CD14-positive monocyte (primary cell): ENCODE measurements around the gene TBCK. TPM values are rescaled to one million over a fixed set of nuclear protein-coding genes. Genes with fewer than 3 reads are reported as not detected.
A peak's percentile ranks its signal among the peaks of the same experiment; 100 is the strongest.

ENCODE experiments used
- DNase-seq, 3 donors: peaks; one replicate each; pipeline ENCODE4 v3.0.0-alpha.2; 2011 to 2022
- H2AFZ ChIP-seq: 2 replicates; pipeline ENCODE4 v1.6.0; 2012; ENCODE audit warnings: mild to moderate bottlenecking, low read depth, low read length, inconsistent platforms; ENCODE audit not compliant: insufficient read depth, poor library complexity, severe bottlenecking
- H3K27ac ChIP-seq, 2 donors: 1 replicate in 1 of 2; 2 replicates in 1 of 2; pipeline ENCODE4 v1.5.1; 2012 to 2013; ENCODE audit warnings: low read length in 2 of 2, control low read depth in 1 of 2, inconsistent platforms in 1 of 2, low read depth in 1 of 2, mild to moderate bottlenecking in 1 of 2
- H3K27me3 ChIP-seq, 2 donors: one replicate each; pipeline versions ENCODE4 v1.6.0 to v1.6.1; 2011 to 2013; ENCODE audit warnings: low read length in 2 of 2; ENCODE audit not compliant: control insufficient read depth in 2 of 2, insufficient read depth in 2 of 2
- H3K36me3 ChIP-seq, 2 donors: replicated peaks in 1 of 2; 1 replicate in 1 of 2; 2 replicates in 1 of 2; pipeline versions ENCODE4 v1.5.1 to v1.6.1; 2012 to 2013; ENCODE audit warnings: low read length in 2 of 2, control low read depth in 1 of 2, inconsistent platforms in 1 of 2, mild to moderate bottlenecking in 1 of 2; ENCODE audit not compliant: insufficient read depth in 2 of 2, control insufficient read depth in 1 of 2
- H3K4me1 ChIP-seq, 2 donors: 1 replicate in 1 of 2; 2 replicates in 1 of 2; pipeline versions ENCODE4 v1.5.1 to v1.6.1; 2012 to 2013; ENCODE audit warnings: low read length in 2 of 2, control low read depth in 1 of 2, inconsistent platforms in 1 of 2, mild to moderate bottlenecking in 1 of 2, moderate library complexity in 1 of 2; ENCODE audit not compliant: insufficient read depth in 2 of 2, control insufficient read depth in 1 of 2
- H3K4me2 ChIP-seq: replicated peaks from 2 replicates; pipeline ENCODE3; 2012; ENCODE audit warnings: low read length, moderate library complexity, mild to moderate bottlenecking; ENCODE audit not compliant: poor library complexity, severe bottlenecking; ENCODE audit errors: extremely low read depth
- H3K4me3 ChIP-seq, 3 experiments: fragments of 200-600 bp in 1 of 3; sonication (generic) in 1 of 3; replicated peaks in 1 of 3; 1 replicate in 2 of 3; 2 replicates in 1 of 3; pipeline ENCODE4 v1.5.1; 2011 to 2013; ENCODE audit warnings: low read length in 3 of 3, mild to moderate bottlenecking in 3 of 3, control low read depth in 2 of 3, low read depth in 2 of 3, inconsistent platforms in 1 of 3, moderate library complexity in 1 of 3
- H3K79me2 ChIP-seq: 2 replicates; pipeline ENCODE4 v1.6.0; 2012; ENCODE audit warnings: mild to moderate bottlenecking, control low read depth, inconsistent platforms, low read length, moderate library complexity; ENCODE audit not compliant: insufficient read depth
- H3K9ac ChIP-seq: 2 replicates; pipeline ENCODE4 v1.6.0; 2017; ENCODE audit warnings: low read length, mild to moderate bottlenecking; ENCODE audit not compliant: insufficient read depth, poor library complexity, severe bottlenecking
- H3K9me3 ChIP-seq, 2 donors: replicated peaks in 1 of 2; 1 replicate in 1 of 2; 2 replicates in 1 of 2; pipeline versions ENCODE4 v1.5.1 to v1.6.1; 2012 to 2013; ENCODE audit warnings: low read length in 2 of 2, control low read depth in 1 of 2; ENCODE audit not compliant: control insufficient read depth in 1 of 2, insufficient read depth in 1 of 2
- H4K20me1 ChIP-seq: 2 replicates; pipeline ENCODE4 v1.6.0; 2012; ENCODE audit warnings: mild to moderate bottlenecking, low read length, control low read depth, moderate library complexity; ENCODE audit not compliant: insufficient read depth
- H3K27ac Mint-ChIP-seq, 7 donors: one replicate each; pipeline ENCODE4 v1.8.0; 2020; ENCODE audit warnings: mild to moderate bottlenecking in 7 of 7, mixed read lengths in 7 of 7, moderate library complexity in 6 of 7, inconsistent platforms in 2 of 7
- H3K27me3 Mint-ChIP-seq, 3 donors: one replicate each; pipeline ENCODE4 v1.8.0; 2021 to 2022; ENCODE audit warnings: low read depth in 3 of 3, mild to moderate bottlenecking in 3 of 3, mixed read lengths in 3 of 3, moderate library complexity in 3 of 3, inconsistent platforms in 1 of 3
- H3K36me3 Mint-ChIP-seq, 2 donors: one replicate each; pipeline ENCODE4 v1.8.0; 2020; ENCODE audit warnings: mixed read lengths in 2 of 2, inconsistent platforms in 1 of 2, mild to moderate bottlenecking in 1 of 2
- H3K4me1 Mint-ChIP-seq: one replicate; pipeline ENCODE4 v1.8.0; 2020; ENCODE audit warnings: mild to moderate bottlenecking, mixed read lengths
- H3K4me3 Mint-ChIP-seq, 2 donors: one replicate each; pipeline ENCODE4 v1.8.0; 2020; ENCODE audit warnings: mild to moderate bottlenecking in 2 of 2, mixed read lengths in 2 of 2, moderate library complexity in 1 of 2
- H3K9me3 Mint-ChIP-seq, 7 donors: one replicate each; pipeline ENCODE4 v1.8.0; 2020 to 2022; ENCODE audit warnings: mixed read lengths in 7 of 7, mild to moderate bottlenecking in 6 of 7, moderate library complexity in 6 of 7, inconsistent platforms in 2 of 7
- CTCF ChIP-seq: fragments of 200-600 bp; IDR thresholded peaks from one replicate; pipeline ENCODE4 v1.8.0; 2022; ENCODE audit warnings: antibody characterized with exemption, mild to moderate bottlenecking
- intact Hi-C, 2 donors: fragments of 100-400 bp; cut with micrococcal nuclease; formaldehyde crosslinking; loops; one replicate each; pipeline versions ENCODE4 v1.15.0 to v1.15.1; 2023
- polyA plus RNA-seq, 3 donors: library from polyadenylated mRNA; depleted of rRNA in 1 of 3; unstranded in 2 of 3; stranded (reverse) in 1 of 3; fragments of 300-500 nt in 2 of 3; fragments of >200 nt in 1 of 3; fragmentation: Illumina TruSeq in 2 of 3; gene quantifications; 1 replicate in 2 of 3; 2 replicates in 1 of 3; pipeline ENCODE4 v1.2.3, GENCODE V29; 2012 to 2021

The TBCK gene
- polyA plus RNA-seq, 3 donors, result 8.0 to 14.0 (median 12.5) TPM

GRCh38 chr4:106136777-106137331 lies 179.2 kb downstream of the TBCK start:
- peaks cover 0 to 1% (median 0%) of the 10 kb centered on the region in 3 donors for H3K27me3 Mint-ChIP-seq

GRCh38 chr4:106132045-106132444 lies 184.0 kb downstream of the TBCK start:
- intact Hi-C loops, result no loop called here
- H3K36me3 Mint-ChIP-seq, result peaks cover 14 to 16% of the 10 kb centered on the region in 2 donors
- H3K27ac Mint-ChIP-seq, result peak overlapping the region in 1 of 7 donors; percentile 7
- H3K36me3 ChIP-seq, result peaks cover 0 to 5% of the 10 kb centered on the region in 2 donors
- TF ChIP-seq CTCF, result no peak
- no peak overlapping the region for H3K4me2 ChIP-seq
- H3K79me2 ChIP-seq, result no peaks in the 10 kb centered on the region
- no peak overlapping the region for H3K27ac ChIP-seq
- no peak overlapping the region for H3K4me3 ChIP-seq
- no peak overlapping the region for H3K4me3 Mint-ChIP-seq
- no peak for DNase-seq
- H2AFZ ChIP-seq, result no peak overlapping the region
- no peak overlapping the region for H3K9ac ChIP-seq
- no peaks in the 10 kb centered on the region for H3K4me1 ChIP-seq
- peaks cover 5 to 18% (median 8%) of the 10 kb centered on the region in 7 donors for H3K9me3 Mint-ChIP-seq
- H3K27me3 ChIP-seq, result no peaks in the 10 kb centered on the region
- H4K20me1 ChIP-seq, result no peaks in the 10 kb centered on the region
- no peaks in the 10 kb centered on the region for H3K4me1 Mint-ChIP-seq
- H3K9me3 ChIP-seq, result peaks cover 0 to 8% of the 10 kb centered on the region in 2 donors
- peaks cover 0 to 1% (median 0%) of the 10 kb centered on the region in 3 donors for H3K27me3 Mint-ChIP-seq

More at GRCh38 chr4:106136777-106137331, 179.2 kb downstream of the TBCK start:
- H3K27ac ChIP-seq, result no peak overlapping the region
- no peak for DNase-seq
- Mint-ChIP-seq H3K4me3 (no peak overlapping the region), H3K36me3 (peaks cover 10 to 11% of the 10 kb centered on the region in 2 donors), H3K27ac (no peak overlapping the region), H3K4me1 (no peaks in the 10 kb centered on the region), H3K9me3 (peaks cover 5 to 13% (median 7%) of the 10 kb centered on the region in 7 donors)
- H3K9ac ChIP-seq, result no peak overlapping the region
- H4K20me1 ChIP-seq, result no peaks in the 10 kb centered on the region
- no peak overlapping the region for H2AFZ ChIP-seq
- no peak for TF ChIP-seq CTCF
- H3K4me3 ChIP-seq, result no peak overlapping the region
- no peaks in the 10 kb centered on the region for H3K27me3 ChIP-seq
- H3K4me1 ChIP-seq, result no peaks in the 10 kb centered on the region
- no peak overlapping the region for H3K4me2 ChIP-seq
- H3K36me3 ChIP-seq, result peaks cover 0 to 5% of the 10 kb centered on the region in 2 donors
- intact Hi-C loops, result no loop called here
- no peaks in the 10 kb centered on the region for H3K79me2 ChIP-seq
- H3K9me3 ChIP-seq, result peaks cover 0 to 8% of the 10 kb centered on the region in 2 donors
